T-cell (primary cell): ENCODE data around the gene PDE10A. TPM values are rescaled to one million over a fixed set of nuclear protein-coding genes. Genes with fewer than 3 reads are reported as not detected.
"Not testable (repeated sequence)": the region's sequence is repeated elsewhere in the genome, so short reads cannot be mapped to it uniquely, and the experiment has no call there.

ENCODE experiments used
- ATAC-seq, 4 experiments: fragments of 200-7000 bp in 3 of 4; fragments of 150-1000 bp in 1 of 4; cut with Tn5 transposase; replicated peaks in 1 of 4; 1 replicate in 3 of 4; 2 replicates in 1 of 4; pipeline ENCODE4 v1.10.0; 2021; ENCODE audit warnings: moderate library complexity in 3 of 4, mild to moderate bottlenecking in 2 of 4, moderate number of reproducible peaks in 1 of 4
- CTCF ChIA-PET, 2 donors: fragments of 300-600 bp; sonication (Branson Sonifier 250); formaldehyde crosslinking; loops; one replicate each; lab custom pipeline; 2022; ENCODE audit warnings: antibody characterized with exemption in 2 of 2; lab: Charles Lee
- POLR2A ChIA-PET, 2 donors: fragments of 300-600 bp; sonication (Branson Sonifier 250); formaldehyde crosslinking; loops; one replicate each; lab custom pipeline; 2022; ENCODE audit warnings: antibody characterized with exemption in 2 of 2; lab: Charles Lee
- DNase-seq, 35 experiments: peaks; one replicate each; pipeline versions ENCODE4 v3.0.0 to v3.0.0-alpha.2; 2013 to 2023
- H3K27ac ChIP-seq: one replicate; pipeline ENCODE4 v1.5.1; 2013; ENCODE audit warnings: low read length
- H3K27me3 ChIP-seq, 2 experiments: replicated peaks in 1 of 2; 1 replicate in 1 of 2; 2 replicates in 1 of 2; pipeline versions ENCODE4 v1.6.1 to v1.7.0; 2013; ENCODE audit warnings: low read length in 1 of 2, mixed read lengths in 1 of 2; ENCODE audit not compliant: control insufficient read depth in 2 of 2, insufficient read depth in 2 of 2; ENCODE audit errors: extremely low read depth in 1 of 2
- H3K36me3 ChIP-seq, 2 donors: 1 replicate in 1 of 2; 2 replicates in 1 of 2; pipeline versions ENCODE4 v1.6.1 to v1.7.0; 2013; ENCODE audit warnings: low read length in 1 of 2; ENCODE audit not compliant: control insufficient read depth in 2 of 2, insufficient read depth in 1 of 2; ENCODE audit errors: extremely low read depth in 1 of 2
- H3K4me1 ChIP-seq, 2 experiments: 1 replicate in 1 of 2; 2 replicates in 1 of 2; pipeline versions ENCODE4 v1.6.1 to v1.7.0; 2013; ENCODE audit warnings: low read length in 2 of 2, mixed read lengths in 1 of 2; ENCODE audit not compliant: insufficient read depth in 2 of 2, control insufficient read depth in 1 of 2; ENCODE audit errors: extremely low read depth in 1 of 2
- H3K4me3 ChIP-seq, 2 donors: 1 replicate in 1 of 2; 2 replicates in 1 of 2; pipeline versions ENCODE4 v1.5.1 to v1.7.0; 2013; ENCODE audit warnings: mild to moderate bottlenecking in 2 of 2, low read length in 1 of 2, moderate library complexity in 1 of 2; ENCODE audit not compliant: control insufficient read depth in 1 of 2; ENCODE audit errors: extremely low read depth in 1 of 2
- H3K9me3 ChIP-seq: 2 replicates; pipeline ENCODE4 v1.7.0; 2013
- H3K27ac Mint-ChIP-seq, 2 donors: one replicate each; pipeline ENCODE4 v1.8.0; 2020 to 2021; ENCODE audit warnings: mild to moderate bottlenecking in 2 of 2, mixed read lengths in 2 of 2
- H3K27me3 Mint-ChIP-seq, 2 donors: one replicate each; pipeline ENCODE4 v1.8.0; 2021 to 2022; ENCODE audit warnings: mixed read lengths in 2 of 2
- H3K36me3 Mint-ChIP-seq: one replicate; pipeline ENCODE4 v1.8.0; 2021; ENCODE audit warnings: mixed read lengths
- H3K4me1 Mint-ChIP-seq, 3 donors: one replicate each; pipeline ENCODE4 v1.8.0; 2020 to 2022; ENCODE audit warnings: mixed read lengths in 3 of 3, mild to moderate bottlenecking in 1 of 3
- H3K4me3 Mint-ChIP-seq, 3 donors: one replicate each; pipeline ENCODE4 v1.8.0; 2020 to 2022; ENCODE audit warnings: mild to moderate bottlenecking in 3 of 3, mixed read lengths in 3 of 3, moderate library complexity in 3 of 3
- H3K9me3 Mint-ChIP-seq, 3 donors: one replicate each; pipeline ENCODE4 v1.8.0; 2020 to 2022; ENCODE audit warnings: mixed read lengths in 3 of 3
- WGBS: methylation state at CpG from one replicate; pipeline ENCODE4 v1.1.5; 2013; ENCODE audit warnings: missing lambda C conversion rate; ENCODE audit not compliant: insufficient coverage; 5-methylcytosine and 5-hydroxymethylcytosine counted together
- total RNA-seq, 35 experiments: library from RNA in 6 of 35; stranded (reverse) in 6 of 35; fragments of 120-200 nt in 1 of 35; gene quantifications; one replicate each; pipeline versions ENCODE4 v1.2.1 to v1.2.4 and lab custom pipeline; 2013 to 2026

Gene PDE10A
- total RNA-seq, 5 donors from 2014 or later (not counting 1 experiment from before 2014, with no cell fraction given), result 0.12 TPM; not detected in 4

DNA sequence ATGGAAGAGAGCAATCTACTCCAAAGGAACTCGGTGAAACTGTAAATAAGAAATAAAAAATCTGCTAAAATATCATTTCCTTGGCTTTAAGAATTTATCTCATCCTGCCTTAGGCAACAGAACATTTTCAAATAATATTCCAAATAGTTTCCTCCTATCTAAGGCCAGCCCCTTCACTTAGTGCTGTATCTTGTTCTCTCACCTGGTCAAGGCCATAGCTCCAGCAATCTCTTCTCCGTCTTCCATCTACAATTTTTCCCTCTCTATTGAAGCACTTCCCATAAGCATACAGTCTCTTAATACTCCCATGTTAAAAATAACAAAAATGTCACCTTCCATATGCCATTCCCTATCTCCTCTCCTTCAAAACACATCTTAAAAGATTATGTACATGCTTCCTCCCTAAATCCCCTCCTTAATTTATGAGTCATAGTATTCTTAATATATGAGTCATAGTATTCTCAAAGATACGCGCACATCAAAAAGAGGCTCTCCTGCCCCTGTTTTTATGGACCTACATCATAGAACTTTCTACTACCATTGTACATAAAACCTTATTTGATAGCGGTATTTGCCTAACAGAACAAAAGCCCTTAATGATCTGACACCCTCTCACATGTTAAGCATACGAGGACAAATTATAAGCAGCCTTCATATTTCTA, 146.9 kb downstream of the PDE10A start:
- Mint-ChIP-seq H3K9me3 (peaks cover 0 to 9% (median 5%) of the 10 kb centered on the region in 3 donors), H3K36me3 (no peaks in the 10 kb centered on the region), H3K4me3 (no peak overlapping the region), H3K27ac (no peak overlapping the region), H3K4me1 (no peaks in the 10 kb centered on the region), H3K27me3 (peaks cover 0 to 4% of the 10 kb centered on the region in 2 donors)
- Histone ChIP-seq H3K36me3 (no peaks in the 10 kb centered on the region), H3K27ac (no peak overlapping the region), H3K4me3 (no peak overlapping the region), H3K27me3 (no peaks in the 10 kb centered on the region), H3K9me3 (no peaks in the 10 kb centered on the region), H3K4me1 (peaks cover 0 to 2% of the 10 kb centered on the region in 2 experiments)
- WGBS, result 91% methylated on average over 1 of the region's 6 CpGs
- CTCF ChIA-PET, result no interaction called here
- POLR2A ChIA-PET, result no interaction called here
- DNase-seq (no peak), ATAC-seq (no peak)

DNA sequence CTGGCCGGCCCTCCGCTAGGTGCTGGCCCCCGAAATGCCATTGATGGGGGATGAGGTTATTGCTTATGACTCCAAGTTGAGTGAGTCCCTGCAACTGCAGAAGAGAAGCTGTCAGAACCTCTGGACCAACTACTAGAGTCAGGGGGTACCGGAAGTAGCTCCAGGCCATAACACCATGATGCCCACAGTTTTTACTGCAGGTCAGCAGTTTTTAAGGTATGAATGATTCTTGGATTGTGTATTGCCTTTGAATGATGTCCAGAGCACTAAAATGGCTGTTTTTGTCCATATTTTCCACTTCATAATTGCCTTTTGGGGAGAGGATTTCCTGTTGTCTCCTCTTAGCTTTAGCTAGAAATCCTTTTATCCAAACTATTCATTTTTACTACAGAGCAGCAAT, 148.4 kb downstream of the PDE10A start:
- Mint-ChIP-seq H3K4me3 (no peak overlapping the region), H3K27ac (no peak overlapping the region), H3K36me3 (no peaks in the 10 kb centered on the region), H3K4me1 (no peaks in the 10 kb centered on the region), H3K9me3 (peaks cover 0 to 14% (median 5%) of the 10 kb centered on the region in 3 donors), H3K27me3 (peaks cover 0 to 4% of the 10 kb centered on the region in 2 donors)
- no peaks in the 10 kb centered on the region for H3K27me3 ChIP-seq
- H3K4me3 ChIP-seq, result no peak overlapping the region
- ATAC-seq (no peak), DNase-seq (no peak)
- H3K9me3 ChIP-seq, result no peaks in the 10 kb centered on the region
- POLR2A ChIA-PET, result no interaction called here
- peaks cover 0 to 2% of the 10 kb centered on the region in 2 experiments for H3K4me1 ChIP-seq
- no peak overlapping the region for H3K27ac ChIP-seq
- 95% methylated on average over 3 of the region's 4 CpGs for WGBS
- CTCF ChIA-PET, result no interaction called here
- no peaks in the 10 kb centered on the region for H3K36me3 ChIP-seq

DNA sequence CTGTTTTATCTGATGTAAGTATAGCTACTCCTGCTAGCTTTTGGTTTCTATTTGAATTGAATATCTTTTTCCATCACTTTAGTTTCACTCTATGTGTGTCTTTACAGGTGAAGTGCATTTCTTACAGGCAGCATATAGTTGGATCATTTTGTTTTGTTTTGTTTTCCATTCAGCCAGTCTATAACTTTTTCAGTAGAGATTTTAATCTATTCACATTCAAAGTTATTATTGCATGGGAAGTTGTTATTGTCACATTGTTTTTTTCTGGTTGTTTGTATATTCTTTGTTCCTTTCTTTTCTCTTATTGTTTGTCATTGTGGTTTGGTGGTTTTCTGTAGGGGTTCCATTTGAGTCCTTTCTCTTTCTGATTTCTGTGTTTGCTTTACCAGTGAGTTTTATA, 151.2 kb downstream of the PDE10A start:
- no peak overlapping the region for H3K4me3 Mint-ChIP-seq
- no peak overlapping the region for H3K4me3 ChIP-seq
- no peak overlapping the region for H3K27ac Mint-ChIP-seq
- H3K36me3 ChIP-seq, result no peaks in the 10 kb centered on the region
- H3K9me3 ChIP-seq, result no peaks in the 10 kb centered on the region
- DNase-seq (no peak), ATAC-seq (no peak)
- H3K27ac ChIP-seq, result no peak overlapping the region
- peaks cover 0 to 4% of the 10 kb centered on the region in 2 donors for H3K27me3 Mint-ChIP-seq
- H3K36me3 Mint-ChIP-seq, result no peaks in the 10 kb centered on the region
- ChIA-PET POLR2A (no interaction called here), CTCF (no interaction called here)
- no peaks in the 10 kb centered on the region for H3K4me1 Mint-ChIP-seq
- peaks cover 0 to 2% of the 10 kb centered on the region in 2 experiments for H3K4me1 ChIP-seq
- peaks cover 0 to 15% (median 0%) of the 10 kb centered on the region in 3 donors for H3K9me3 Mint-ChIP-seq
- no peaks in the 10 kb centered on the region for H3K27me3 ChIP-seq

DNA sequence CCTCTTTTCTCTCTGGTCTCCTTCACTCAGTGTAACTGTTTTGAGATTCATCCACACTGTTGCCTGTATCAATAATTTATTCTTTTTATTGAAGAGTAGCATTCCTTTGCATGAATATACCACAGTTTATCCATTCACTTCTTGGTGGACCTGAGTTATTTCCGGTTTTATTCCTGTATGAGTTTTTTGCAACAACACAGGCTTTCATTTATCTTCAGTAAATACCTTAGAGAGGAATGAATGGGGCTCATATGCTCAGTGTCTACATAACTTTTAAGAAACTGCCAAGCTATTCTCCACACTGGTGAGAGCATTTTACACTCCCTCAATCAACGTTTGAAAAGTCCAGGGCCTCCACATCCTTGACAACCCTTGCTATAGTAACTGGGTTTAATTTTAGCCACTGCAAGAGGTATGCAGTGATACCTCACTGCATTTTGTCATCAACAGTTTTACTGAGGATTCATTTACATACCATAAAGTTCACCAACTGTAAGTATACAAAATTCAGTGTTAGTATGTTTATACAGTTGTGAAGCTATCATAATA, 154.6 kb downstream of the PDE10A start:
- CTCF ChIA-PET, result no interaction called here
- POLR2A ChIA-PET, result no interaction called here
- peaks cover 0 to 11% (median 0%) of the 10 kb centered on the region in 3 donors for H3K9me3 Mint-ChIP-seq
- no peaks in the 10 kb centered on the region for H3K36me3 ChIP-seq
- peaks cover 0 to 2% of the 10 kb centered on the region in 2 experiments for H3K4me1 ChIP-seq
- H3K36me3 Mint-ChIP-seq, result no peaks in the 10 kb centered on the region
- WGBS, result no CpG with 5 or more reads among the region's 2 CpGs
- DNase-seq, result no peak
- ATAC-seq, result no peak
- H3K27me3 Mint-ChIP-seq, result no peaks in the 10 kb centered on the region
- H3K27me3 ChIP-seq, result no peaks in the 10 kb centered on the region
- H3K4me1 Mint-ChIP-seq, result no peaks in the 10 kb centered on the region
- H3K27ac Mint-ChIP-seq, result no peak overlapping the region
- no peak overlapping the region for H3K4me3 ChIP-seq
- H3K4me3 Mint-ChIP-seq, result no peak overlapping the region
- no peak overlapping the region for H3K27ac ChIP-seq
- H3K9me3 ChIP-seq, result no peaks in the 10 kb centered on the region

DNA sequence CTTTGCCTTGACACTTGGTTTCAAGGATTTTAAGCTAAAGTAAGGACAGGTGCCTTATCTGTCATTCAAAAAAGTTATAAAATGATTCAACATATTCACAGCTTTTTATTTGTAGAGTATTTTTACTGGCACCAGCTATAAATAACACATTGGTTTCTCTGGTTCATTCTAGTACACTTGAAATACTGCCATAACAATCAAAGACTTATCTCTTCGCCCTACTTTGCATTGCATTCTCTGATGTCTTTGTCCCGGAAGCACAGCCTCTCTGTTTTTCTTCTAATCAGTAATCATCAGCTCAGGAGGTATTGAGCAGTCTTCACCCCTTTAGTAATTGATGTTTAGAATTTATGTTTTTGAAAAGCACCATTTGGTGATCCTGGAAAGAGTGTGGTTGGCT, 156.4 kb downstream of the PDE10A start:
- no peaks in the 10 kb centered on the region for H3K36me3 ChIP-seq
- no peak for ATAC-seq
- H3K9me3 ChIP-seq, result no peaks in the 10 kb centered on the region
- no peaks in the 10 kb centered on the region for H3K27me3 Mint-ChIP-seq
- H3K36me3 Mint-ChIP-seq, result no peaks in the 10 kb centered on the region
- H3K27ac Mint-ChIP-seq, result no peak overlapping the region
- no peak overlapping the region for H3K4me3 Mint-ChIP-seq
- no peaks in the 10 kb centered on the region for H3K27me3 ChIP-seq
- DNase-seq, result no peak
- 83% methylated on average over 1 of the region's 2 CpGs for WGBS
- H3K27ac ChIP-seq, result no peak overlapping the region
- peaks cover 0 to 15% (median 2%) of the 10 kb centered on the region in 3 donors for H3K9me3 Mint-ChIP-seq
- no peaks in the 10 kb centered on the region for H3K4me1 Mint-ChIP-seq
- ChIA-PET POLR2A (no interaction called here), CTCF (no interaction called here)
- no peak overlapping the region for H3K4me3 ChIP-seq
- H3K4me1 ChIP-seq, result no peaks in the 10 kb centered on the region

DNA sequence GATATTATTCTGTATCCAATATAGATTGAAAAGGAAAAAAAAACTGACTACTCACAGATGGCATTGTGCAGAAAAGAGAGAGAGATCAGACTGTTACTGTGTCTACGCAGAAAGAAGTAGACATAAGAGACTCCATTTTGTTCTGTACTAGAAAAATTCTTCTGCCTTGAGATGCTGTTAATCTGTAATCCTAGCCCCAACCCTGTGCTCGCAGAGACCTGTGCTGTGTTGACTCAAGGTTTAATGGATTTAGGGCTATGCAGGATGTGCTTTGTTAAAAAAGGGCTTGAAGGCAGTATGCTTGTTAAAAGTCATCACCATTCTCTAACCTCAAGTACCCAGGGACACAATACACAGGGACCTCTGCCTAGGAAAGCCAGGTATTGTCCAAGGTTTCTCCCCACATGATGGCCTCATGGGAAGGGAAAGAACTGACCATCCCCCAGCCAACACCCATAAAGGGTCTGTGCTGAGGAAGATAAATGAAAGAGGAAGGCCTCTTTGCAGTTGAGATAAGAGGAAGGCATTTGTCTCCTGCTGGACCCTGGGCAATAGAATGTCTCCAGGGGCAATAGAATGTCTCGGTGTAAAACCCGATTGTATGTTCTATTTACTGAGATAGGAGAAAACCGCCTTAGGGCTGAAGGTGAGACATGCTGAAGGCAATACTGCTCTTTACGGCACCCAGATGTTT, 162.7 kb downstream of the PDE10A start:
- H3K36me3 Mint-ChIP-seq, ATAC-seq, H3K27me3 ChIP-seq, H3K9me3 Mint-ChIP-seq, H3K4me1 Mint-ChIP-seq, H3K9me3 ChIP-seq, H3K27ac ChIP-seq, H3K4me1 ChIP-seq, H3K27me3 Mint-ChIP-seq, H3K4me3 Mint-ChIP-seq, POLR2A ChIA-PET, H3K27ac Mint-ChIP-seq, H3K36me3 ChIP-seq, H3K4me3 ChIP-seq, CTCF ChIA-PET, DNase-seq: not testable (repeated sequence)
- WGBS, result 96% methylated on average over 4 of the region's 6 CpGs
